NCI-H345 treated with DMSO at 0.1 percent for 48 hours (cell line): ENCODE results near the gene LCLAT1.

Experiments used
- DNase-seq: peaks from one replicate; lab custom pipeline; 2025; ENCODE audit not compliant: unreplicated experiment; lab: John Stamatoyannopoulos, UW

Gene LCLAT1

GRCh38 chr2:30422444-30423040 lies 24.5 kb upstream of the LCLAT1 start:
- DNase-seq, result no peak

GRCh38 chr2:30424231-30424630 lies 22.8 kb upstream of the LCLAT1 start:
- no peak for DNase-seq

- no peak for DNase-seq
Observed at GRCh38 chr2:30425326-30425725, 21.7 kb upstream of the LCLAT1 start.

- DNase-seq, result no peak
Observed at GRCh38 chr2:30427606-30428347, 19.3 kb upstream of the LCLAT1 start.

GRCh38 chr2:30428348-30428662 lies 18.7 kb upstream of the LCLAT1 start:
- no peak for DNase-seq

GRCh38 chr2:30428827-30429461 lies 18.1 kb upstream of the LCLAT1 start:
- DNase-seq, result no peak

- no peak for DNase-seq
Observed at GRCh38 chr2:30433541-30434299, 13.3 kb upstream of the LCLAT1 start.

GRCh38 chr2:30434708-30435107 lies 12.3 kb upstream of the LCLAT1 start:
- DNase-seq, result no peak

- no peak for DNase-seq
Observed at GRCh38 chr2:30436859-30437435, 10.1 kb upstream of the LCLAT1 start.

GRCh38 chr2:30437809-30438548 lies 9.1 kb upstream of the LCLAT1 start:
- DNase-seq, result no peak

GRCh38 chr2:30439296-30439695 lies 7.8 kb upstream of the LCLAT1 start:
- DNase-seq, result no peak

GRCh38 chr2:30439879-30440278 lies 7.2 kb upstream of the LCLAT1 start:
- no peak for DNase-seq

GRCh38 chr2:30441023-30441422 lies 6.0 kb upstream of the LCLAT1 start:
- no peak for DNase-seq

- DNase-seq, result no peak
Observed at GRCh38 chr2:30443081-30443480, 4.0 kb upstream of the LCLAT1 start.

- no peak for DNase-seq
Observed at GRCh38 chr2:30444273-30444672, 2.8 kb upstream of the LCLAT1 start.

GRCh38 chr2:30445266-30445821 lies 1.7 kb upstream of the LCLAT1 start:
- no peak for DNase-seq

- DNase-seq, result no peak
Observed at GRCh38 chr2:30446602-30447148, 371 bp upstream of the LCLAT1 start.

- no peak for DNase-seq
Observed at GRCh38 chr2:30448308-30448707, 1.3 kb downstream of the LCLAT1 start.

- DNase-seq, result no peak
Observed at GRCh38 chr2:30448866-30449265, 1.8 kb downstream of the LCLAT1 start.

GRCh38 chr2:30450025-30450424 lies 3.0 kb downstream of the LCLAT1 start:
- no peak for DNase-seq
